GM19397 (cell line): ENCODE data around the gene NFIA.

ENCODE experiments used
- ATAC-seq: cut with Tn5 transposase; IDR thresholded peaks from one replicate; pipeline ENCODE4 v1.9.1; 2021; ENCODE audit warnings: mild to moderate bottlenecking, moderate library complexity; ENCODE audit not compliant: unreplicated experiment

The NFIA gene

DNA sequence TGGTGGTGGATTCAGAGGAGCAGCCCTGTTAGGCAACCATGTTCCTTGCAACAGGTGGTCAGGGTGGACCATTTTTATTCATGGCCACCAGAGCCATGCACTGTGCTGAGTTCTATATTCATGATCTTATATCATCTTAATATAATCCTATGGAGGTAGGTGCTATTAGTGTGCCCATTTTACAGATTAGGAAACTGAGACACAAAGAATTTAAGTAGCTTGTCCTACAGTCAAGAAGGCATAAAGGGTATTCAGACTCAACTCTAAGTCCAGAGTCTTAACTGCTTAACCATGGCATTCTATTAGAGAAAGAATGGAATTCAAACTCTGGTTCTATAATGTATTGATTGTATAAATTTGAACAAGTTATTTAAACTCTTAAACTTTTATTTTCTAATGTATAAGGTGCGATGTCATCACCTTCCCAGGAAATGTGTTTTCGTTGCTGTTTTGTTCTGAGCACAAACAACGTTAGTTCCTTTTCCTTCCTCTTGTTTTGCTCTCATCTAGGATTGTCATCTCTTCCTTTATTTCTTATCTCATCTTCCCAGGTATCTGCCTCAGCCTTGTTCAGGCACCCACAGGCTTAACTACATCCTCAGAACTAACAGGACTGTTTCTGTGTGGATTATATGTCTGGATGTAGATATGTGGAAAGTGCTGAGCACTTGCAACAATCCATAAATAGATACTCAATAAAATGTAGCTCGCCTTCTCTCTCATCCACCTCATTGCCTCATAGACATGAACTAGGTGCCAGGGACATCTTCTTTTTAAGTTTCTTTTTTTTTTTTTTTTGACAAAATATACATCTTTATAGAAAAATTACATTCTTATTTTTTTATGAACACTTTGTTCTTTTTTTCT, 207.1 kb downstream of the NFIA start:
- ATAC-seq: no peak

DNA sequence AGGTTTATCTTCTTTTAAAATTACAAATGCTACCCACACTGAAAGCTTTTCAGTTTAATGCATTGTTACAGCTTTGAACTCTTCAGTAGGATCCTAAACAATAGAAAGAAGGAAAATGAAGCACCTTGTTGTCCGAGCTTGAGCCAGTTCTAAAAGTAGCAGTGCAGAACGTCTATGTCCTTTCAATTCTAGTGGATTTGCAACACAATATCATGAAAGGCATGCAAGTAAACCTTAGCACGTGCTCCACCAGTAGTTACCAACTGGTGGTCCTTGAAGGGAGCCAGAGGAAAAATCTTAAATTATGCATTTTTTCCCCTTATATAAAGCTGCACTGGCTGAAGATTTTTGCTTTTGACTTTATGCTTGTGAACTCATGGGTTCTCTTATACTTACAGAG, 208.2 kb downstream of the NFIA start:
- no peak for ATAC-seq

GRCh38 chr1:61293197-61293596, 210.8 kb downstream of the NFIA start:
- no peak for ATAC-seq

DNA sequence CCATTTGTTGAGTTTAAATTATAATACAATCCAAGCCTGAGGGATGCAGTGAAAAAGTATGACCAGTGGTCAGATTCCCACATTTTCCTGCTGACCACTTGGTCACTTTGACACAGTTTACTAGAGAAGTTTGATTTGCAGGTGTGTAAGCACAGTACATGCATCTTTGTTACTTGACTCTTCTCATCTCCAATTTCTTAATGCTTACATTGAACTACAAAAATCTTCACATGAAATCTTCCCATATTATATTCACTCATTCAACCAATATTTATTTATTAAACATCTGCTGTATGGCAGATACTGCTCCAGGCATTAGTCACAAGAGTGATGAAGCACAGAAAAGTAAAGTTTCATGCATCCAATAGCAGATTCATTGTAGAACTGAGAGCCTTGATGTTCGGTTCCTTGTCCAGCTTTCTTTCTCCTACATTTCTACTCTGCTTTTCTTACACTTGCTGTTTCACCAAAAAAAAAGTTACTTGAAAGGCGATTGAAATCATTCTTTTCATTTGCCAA, 211.7 kb downstream of the NFIA start:
- no peak for ATAC-seq

- ATAC-seq: no peak
Measured at GRCh38 chr1:61294930-61295329, 212.6 kb downstream of the NFIA start.

DNA sequence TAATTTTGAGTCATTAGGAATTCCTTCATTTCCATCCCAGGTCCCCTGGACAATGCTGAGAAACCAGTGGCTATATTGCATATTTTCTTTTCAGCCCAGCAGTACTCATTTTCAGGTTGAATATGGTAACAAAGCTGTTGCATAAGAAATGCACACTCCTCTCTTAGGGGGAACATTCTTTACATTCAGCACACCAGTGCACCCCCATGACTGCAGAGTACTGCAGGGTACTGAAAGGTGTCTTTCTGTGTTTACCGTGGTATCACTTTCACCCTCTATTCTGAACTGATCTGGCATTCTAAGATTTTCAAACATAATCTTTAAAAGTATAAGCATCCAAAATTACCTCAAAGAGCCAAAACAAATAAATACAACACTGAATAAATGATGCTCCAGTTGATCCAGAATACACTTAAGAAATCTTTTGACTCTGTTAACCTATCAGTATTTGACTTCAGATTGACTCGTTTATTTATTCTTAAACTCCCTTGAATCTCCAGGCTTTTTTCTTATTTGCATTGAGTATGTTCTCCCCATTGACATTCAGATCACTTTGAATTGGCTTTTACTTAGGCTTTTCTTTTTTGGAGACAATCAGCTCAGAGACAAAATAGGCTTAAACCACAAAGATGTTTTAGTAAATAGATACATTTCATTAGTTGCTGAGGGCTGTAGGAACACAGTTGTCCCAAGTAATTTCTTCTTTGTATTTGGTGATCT, 213.6 kb downstream of the NFIA start:
- ATAC-seq: no peak

DNA sequence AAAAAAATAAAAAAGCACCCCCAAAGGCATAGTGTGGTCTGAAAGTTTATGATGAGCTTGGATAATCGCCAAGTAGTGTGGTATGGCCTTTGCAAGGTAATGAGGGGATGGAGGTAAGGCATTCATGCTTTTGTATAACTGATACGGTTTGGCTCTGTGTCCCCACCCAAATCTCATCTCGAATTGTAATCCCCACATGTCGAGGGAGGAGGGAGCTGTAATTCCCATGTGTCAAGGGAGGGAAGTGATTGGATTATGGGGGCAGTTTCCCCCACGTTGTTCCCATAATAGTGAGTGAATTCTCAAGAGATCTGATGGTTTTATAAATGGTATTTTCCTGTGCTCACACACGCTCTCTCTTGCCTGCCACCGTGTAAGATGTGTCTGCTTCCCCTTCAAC, 215.5 kb downstream of the NFIA start:
- ATAC-seq: no peak

DNA sequence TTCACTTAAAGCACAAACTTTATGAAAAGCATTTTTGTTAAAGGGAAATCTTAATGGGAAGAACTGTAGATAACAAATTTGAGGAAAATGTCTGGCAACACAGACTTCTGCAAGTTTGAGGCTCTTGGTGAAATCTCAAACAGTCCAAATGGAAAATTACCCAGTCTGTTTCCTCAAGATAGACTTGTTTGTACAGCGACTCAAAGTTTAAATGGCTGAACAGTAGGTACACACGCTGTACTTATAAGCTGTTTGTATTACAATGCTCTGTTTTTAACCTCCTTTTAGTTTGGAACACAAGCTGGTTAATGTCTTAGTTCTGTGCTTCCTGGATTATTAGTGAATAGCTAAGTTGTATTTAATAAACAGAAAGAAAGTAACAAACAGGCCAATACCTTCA, 217.1 kb downstream of the NFIA start:
- ATAC-seq: no peak

DNA sequence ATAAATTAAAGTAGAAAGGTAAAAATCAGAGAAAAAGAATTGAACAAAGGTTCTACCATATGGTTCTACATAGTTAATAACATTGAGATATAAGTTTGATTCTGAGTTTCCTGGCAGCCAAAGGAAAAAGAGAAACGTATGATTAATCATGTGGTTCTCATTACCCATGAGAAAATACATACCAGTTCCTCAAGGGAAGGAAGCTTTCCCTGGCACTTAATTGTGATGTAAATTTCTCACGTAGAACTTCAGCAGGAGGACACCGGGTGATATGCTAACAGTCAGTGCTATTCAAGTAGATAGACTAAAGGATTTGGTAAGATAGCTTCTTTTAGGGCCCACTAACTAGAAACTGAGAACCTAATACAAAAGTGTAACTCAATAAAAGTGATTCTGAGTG, 218.5 kb downstream of the NFIA start:
- no peak for ATAC-seq

GRCh38 chr1:61301824-61302657, 219.7 kb downstream of the NFIA start:
- ATAC-seq: no peak

DNA sequence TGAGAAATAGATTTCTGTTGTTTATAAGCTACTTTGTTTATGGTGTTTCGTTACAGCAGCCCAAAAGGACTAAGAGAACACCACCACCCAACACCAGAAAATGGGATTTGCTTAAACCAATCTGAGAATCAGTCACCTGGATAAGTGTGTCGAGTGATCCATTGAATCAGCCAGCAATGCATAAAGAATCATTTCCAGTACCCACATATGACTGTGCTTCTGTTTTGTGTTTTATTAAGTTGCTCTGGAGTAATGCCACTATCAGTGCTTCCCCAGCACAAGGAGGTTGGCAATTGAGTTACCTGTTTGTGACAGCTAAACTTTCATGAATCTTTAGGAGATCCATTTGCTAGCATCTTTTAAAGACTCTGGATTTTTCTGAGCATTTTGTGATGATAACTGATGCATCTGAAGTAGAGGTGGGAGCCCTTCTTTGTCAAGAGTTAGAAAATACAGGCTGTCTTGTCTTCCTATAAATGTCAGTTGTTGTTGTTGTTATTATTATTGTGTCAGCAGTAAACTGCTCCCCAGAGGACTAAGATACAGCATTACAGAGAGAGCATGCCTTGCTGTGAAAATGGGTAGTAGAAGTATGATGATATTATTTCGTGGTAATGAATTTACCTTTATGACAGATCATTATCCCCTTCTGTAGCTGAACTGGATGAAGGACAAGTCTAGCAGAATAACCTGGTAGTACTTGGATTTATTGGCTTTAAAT, 225.2 kb downstream of the NFIA start:
- no peak for ATAC-seq

DNA sequence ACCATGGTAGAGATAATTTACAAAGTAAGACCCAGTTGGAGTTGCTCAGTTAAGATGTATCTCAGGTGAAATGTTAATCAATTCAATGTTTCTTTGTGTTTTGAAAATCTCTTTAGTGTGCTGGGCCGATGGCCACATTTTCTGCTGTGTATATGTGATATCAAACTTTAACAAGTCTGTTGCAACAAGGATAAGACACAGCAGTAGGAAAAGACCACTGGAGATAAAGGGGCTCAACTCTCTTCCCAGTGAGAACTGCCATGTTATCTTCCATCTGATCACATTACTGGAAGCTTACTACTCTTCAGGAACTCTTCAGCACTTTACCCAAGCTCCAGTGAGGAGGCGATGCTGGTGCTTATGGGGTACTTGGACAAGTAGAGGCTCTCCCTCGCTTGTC, 227.7 kb downstream of the NFIA start:
- ATAC-seq: no peak

DNA sequence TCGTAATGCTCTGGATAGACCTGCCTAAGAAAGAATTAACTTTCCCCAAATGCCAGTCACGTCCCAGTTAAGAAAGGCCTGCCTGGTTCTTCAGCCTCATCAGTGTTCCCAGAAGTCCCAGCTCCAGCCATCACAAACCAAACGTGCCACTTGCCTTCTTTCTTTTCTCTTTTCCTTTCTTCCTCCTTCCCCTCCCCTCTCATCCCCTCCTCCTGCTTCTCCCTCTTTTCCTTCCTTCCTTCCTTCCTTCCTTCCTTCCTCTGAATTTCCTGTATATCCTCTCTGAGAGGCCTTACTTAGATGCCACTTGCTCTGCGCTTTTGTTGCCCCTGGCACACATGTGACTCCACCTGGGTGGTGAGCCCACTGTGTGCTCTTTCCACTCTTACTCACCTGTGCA, 228.2 kb downstream of the NFIA start:
- no peak for ATAC-seq

GRCh38 chr1:61313906-61314422, 231.6 kb downstream of the NFIA start:
- no peak for ATAC-seq

GRCh38 chr1:61315011-61315410, 232.7 kb downstream of the NFIA start:
- no peak for ATAC-seq

DNA sequence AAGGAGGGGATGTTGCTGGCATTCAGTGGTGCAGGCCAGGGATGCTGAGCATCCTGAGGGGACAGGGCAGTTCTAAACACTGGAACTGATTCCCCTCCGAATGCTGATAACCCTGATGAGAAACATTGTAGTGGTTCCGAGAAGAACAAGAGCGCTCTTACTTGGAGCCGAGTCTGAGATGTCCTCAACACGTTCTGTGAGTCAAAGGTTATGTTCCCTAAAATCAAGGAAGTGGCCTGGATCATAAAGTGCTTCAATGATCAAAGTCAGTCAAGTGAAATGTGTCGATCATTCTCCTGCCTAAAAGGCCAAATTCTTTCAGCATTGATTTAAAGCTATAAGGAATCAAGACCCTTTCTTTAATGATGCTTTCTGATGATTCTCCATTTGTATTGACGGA, 234.1 kb downstream of the NFIA start:
- ATAC-seq: no peak

GRCh38 chr1:61318319-61319125, 236.2 kb downstream of the NFIA start:
- peak; percentile 96 for ATAC-seq

GRCh38 chr1:61320575-61320974, 238.2 kb downstream of the NFIA start:
- ATAC-seq: no peak

DNA sequence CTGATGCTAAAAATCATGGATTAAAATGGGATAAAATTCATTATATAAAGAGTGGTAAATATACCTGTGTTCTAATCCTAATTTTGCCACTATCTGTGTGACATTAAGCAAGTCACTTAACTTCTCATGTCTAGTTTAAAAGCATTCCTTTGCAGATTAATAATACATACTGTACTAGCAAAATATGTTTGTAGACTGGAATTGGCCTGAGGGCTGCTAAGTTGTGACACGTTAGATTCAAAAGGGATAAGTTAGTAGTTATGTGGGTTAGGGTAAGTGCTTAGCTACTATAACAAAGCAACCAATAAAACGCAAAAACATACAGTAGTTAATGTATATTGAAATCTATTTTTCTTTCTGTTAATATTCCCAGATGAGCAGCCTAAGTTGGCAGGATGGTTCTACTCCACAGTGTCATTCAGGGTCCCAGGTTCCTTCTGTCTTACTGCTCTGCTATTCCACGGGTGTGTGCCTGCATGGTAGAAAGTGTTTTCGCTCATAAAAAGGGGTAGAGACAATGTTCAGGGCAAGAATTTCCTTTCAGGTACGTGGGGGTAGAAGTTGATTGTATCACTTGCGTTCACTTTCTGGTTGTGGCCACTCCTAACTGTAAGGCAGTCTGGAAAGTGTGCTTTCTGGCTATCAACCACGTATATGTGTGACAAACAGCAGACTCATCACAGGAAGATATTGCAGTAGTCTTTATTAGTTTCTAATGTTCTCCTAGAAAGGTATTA, 239.8 kb downstream of the NFIA start:
- ATAC-seq: no peak
